ENCODE data around the gene ZNF827.

The ZNF827 gene

DNA sequence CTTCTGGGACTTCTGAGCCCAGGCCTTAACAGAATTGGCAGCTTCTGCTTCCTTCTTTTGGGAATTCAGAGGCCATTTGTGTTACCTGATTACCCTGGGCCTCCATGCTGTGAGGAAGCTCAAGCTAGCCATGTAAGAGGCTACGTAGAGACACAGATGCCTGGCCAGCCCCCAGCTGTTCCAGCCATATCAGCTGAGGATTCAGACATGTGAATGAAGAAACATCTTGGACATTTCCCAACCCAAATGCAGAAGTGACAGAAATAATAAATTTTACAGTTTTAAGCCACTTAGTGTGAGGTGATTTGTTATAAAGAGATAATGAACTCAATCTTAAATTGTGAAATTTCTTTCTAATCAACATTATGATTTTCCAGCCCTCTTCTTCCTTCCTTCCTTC is 18.7 kb upstream of the ZNF827 start:
- Histone ChIP-seq H3K36me3 (ENCODE audit: insufficient read depth, insufficient read length, low read length) (no peaks in the 10 kb centered on the region), H3K4me3 (ENCODE audit: insufficient read length, low read depth) (no peak overlapping the region), H3K9ac (ENCODE audit: insufficient read length, low read depth) (no peak overlapping the region), H3K4me1 (ENCODE audit: insufficient read depth, insufficient read length) (no peaks in the 10 kb centered on the region), H3K27me3 (ENCODE audit: insufficient read depth, insufficient read length) (no peaks in the 10 kb centered on the region), H3K9me3 (ENCODE audit: insufficient read depth, low read length) (no peaks in the 10 kb centered on the region)
- TF ChIP-seq SUZ12 (IDR thresholded peaks at IDR 0.05; ENCODE audit: extremely low read depth, insufficient read depth, insufficient read length) (no peak), YY1 (IDR thresholded peaks at IDR 0.05; ENCODE audit: insufficient read depth, insufficient read length) (no peak), ZNF274 (IDR thresholded peaks at IDR 0.05; ENCODE audit: low read depth, low read length) (no peak)
- DNase-seq (ENCODE audit: low read depth, low spot score), result no peak

DNA sequence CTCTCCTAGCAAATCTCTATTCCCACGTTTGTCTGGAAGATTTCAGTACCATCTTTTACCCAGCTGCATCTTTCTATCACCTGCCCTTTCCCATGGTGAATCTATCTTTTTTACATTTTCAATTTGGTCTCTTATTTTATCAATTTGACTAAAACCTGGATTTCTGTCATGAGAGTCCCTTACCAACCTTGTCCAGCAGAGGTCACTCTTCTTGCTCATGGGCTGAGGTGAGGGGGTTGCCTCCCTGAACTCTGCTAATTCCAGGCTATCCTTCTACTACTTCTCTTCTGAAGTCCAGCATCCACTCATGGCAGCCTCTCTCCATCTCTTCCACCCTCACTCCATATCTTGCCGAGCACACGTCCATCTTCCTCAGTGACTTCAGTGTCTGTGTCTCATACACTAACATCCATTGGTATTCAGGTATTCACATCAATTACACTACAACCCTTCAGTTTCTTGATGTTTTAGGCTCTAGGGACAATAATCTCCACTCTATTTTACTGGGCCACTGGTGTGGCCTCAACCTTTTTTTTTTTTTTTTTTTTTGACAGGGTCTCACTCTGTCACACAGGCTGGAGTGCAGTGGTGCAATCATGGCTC is 17.8 kb upstream of the ZNF827 start:
- no peaks in the 10 kb centered on the region for H3K27me3 ChIP-seq (ENCODE audit: insufficient read depth, insufficient read length)
- H3K4me1 ChIP-seq (ENCODE audit: insufficient read depth, insufficient read length), result no peaks in the 10 kb centered on the region
- no peaks in the 10 kb centered on the region for H3K9me3 ChIP-seq (ENCODE audit: insufficient read depth, low read length)
- no peak for TF ChIP-seq YY1 (IDR thresholded peaks at IDR 0.05; ENCODE audit: insufficient read depth, insufficient read length)
- TF ChIP-seq ZNF274 (IDR thresholded peaks at IDR 0.05; ENCODE audit: low read depth, low read length), result no peak
- no peak for TF ChIP-seq SUZ12 (IDR thresholded peaks at IDR 0.05; ENCODE audit: extremely low read depth, insufficient read depth, insufficient read length)
- H3K4me3 ChIP-seq (ENCODE audit: insufficient read length, low read depth), result no peak overlapping the region
- H3K9ac ChIP-seq (ENCODE audit: insufficient read length, low read depth), result no peak overlapping the region
- H3K36me3 ChIP-seq (ENCODE audit: insufficient read depth, insufficient read length, low read length), result no peaks in the 10 kb centered on the region
- DNase-seq (ENCODE audit: low read depth, low spot score), result peak; percentile 40

DNA sequence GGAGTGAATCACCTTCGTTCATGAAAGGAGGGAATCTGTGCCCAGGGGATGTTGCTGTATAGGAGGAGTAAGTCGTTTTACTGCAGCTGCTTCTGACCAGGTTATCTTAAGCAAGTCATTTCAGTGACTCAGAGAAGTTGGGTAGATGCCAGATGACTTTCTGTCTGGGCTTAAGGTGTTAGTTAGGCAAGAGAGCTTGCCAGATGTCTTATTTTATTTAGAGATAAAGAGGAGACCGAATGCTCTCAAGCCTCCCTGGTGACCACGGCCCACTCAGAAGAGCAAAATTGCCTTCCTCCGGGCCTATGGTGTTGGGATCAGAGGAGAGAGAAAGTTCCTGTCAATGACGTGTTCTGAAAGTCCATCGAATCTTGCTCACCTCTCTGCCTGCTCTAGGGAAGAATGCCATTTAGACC is 16.3 kb upstream of the ZNF827 start:
- no peaks in the 10 kb centered on the region for H3K4me1 ChIP-seq (ENCODE audit: insufficient read depth, insufficient read length)
- TF ChIP-seq ZNF274 (IDR thresholded peaks at IDR 0.05; ENCODE audit: low read depth, low read length) (no peak), SUZ12 (IDR thresholded peaks at IDR 0.05; ENCODE audit: extremely low read depth, insufficient read depth, insufficient read length) (no peak), YY1 (IDR thresholded peaks at IDR 0.05; ENCODE audit: insufficient read depth, insufficient read length) (no peak)
- DNase-seq (ENCODE audit: low read depth, low spot score), result no peak
- no peaks in the 10 kb centered on the region for H3K36me3 ChIP-seq (ENCODE audit: insufficient read depth, insufficient read length, low read length)
- H3K4me3 ChIP-seq (ENCODE audit: insufficient read length, low read depth), result no peak overlapping the region
- H3K9me3 ChIP-seq (ENCODE audit: insufficient read depth, low read length), result no peaks in the 10 kb centered on the region
- no peaks in the 10 kb centered on the region for H3K27me3 ChIP-seq (ENCODE audit: insufficient read depth, insufficient read length)
- no peak overlapping the region for H3K9ac ChIP-seq (ENCODE audit: insufficient read length, low read depth)

- Histone ChIP-seq H3K36me3 (ENCODE audit: insufficient read depth, insufficient read length, low read length) (no peaks in the 10 kb centered on the region), H3K4me1 (ENCODE audit: insufficient read depth, insufficient read length) (no peaks in the 10 kb centered on the region), H3K4me3 (ENCODE audit: insufficient read length, low read depth) (no peak overlapping the region), H3K27me3 (ENCODE audit: insufficient read depth, insufficient read length) (no peaks in the 10 kb centered on the region), H3K9ac (ENCODE audit: insufficient read length, low read depth) (no peak overlapping the region), H3K9me3 (ENCODE audit: insufficient read depth, low read length) (no peaks in the 10 kb centered on the region)
- TF ChIP-seq ZNF274 (IDR thresholded peaks at IDR 0.05; ENCODE audit: low read depth, low read length) (no peak), SUZ12 (IDR thresholded peaks at IDR 0.05; ENCODE audit: extremely low read depth, insufficient read depth, insufficient read length) (no peak), YY1 (IDR thresholded peaks at IDR 0.05; ENCODE audit: insufficient read depth, insufficient read length) (no peak)
- no peak for DNase-seq (ENCODE audit: low read depth, low spot score)
Measured at GRCh38 chr4:145951931-145952330, 13.3 kb upstream of the ZNF827 start.

GRCh38 chr4:145945431-145946155 is 7.0 kb upstream of the ZNF827 start:
- no peaks in the 10 kb centered on the region for H3K27me3 ChIP-seq (ENCODE audit: insufficient read depth, insufficient read length)
- no peaks in the 10 kb centered on the region for H3K9me3 ChIP-seq (ENCODE audit: insufficient read depth, low read length)
- TF ChIP-seq YY1 (IDR thresholded peaks at IDR 0.05; ENCODE audit: insufficient read depth, insufficient read length) (no peak), ZNF274 (IDR thresholded peaks at IDR 0.05; ENCODE audit: low read depth, low read length) (no peak)
- no peak overlapping the region for H3K4me3 ChIP-seq (ENCODE audit: insufficient read length, low read depth)
- DNase-seq (ENCODE audit: low read depth, low spot score), result no peak
- H3K9ac ChIP-seq (ENCODE audit: insufficient read length, low read depth), result no peak overlapping the region
- H3K4me1 ChIP-seq (ENCODE audit: insufficient read depth, insufficient read length), result no peaks in the 10 kb centered on the region
- H3K36me3 ChIP-seq (ENCODE audit: insufficient read depth, insufficient read length, low read length), result no peaks in the 10 kb centered on the region

DNA sequence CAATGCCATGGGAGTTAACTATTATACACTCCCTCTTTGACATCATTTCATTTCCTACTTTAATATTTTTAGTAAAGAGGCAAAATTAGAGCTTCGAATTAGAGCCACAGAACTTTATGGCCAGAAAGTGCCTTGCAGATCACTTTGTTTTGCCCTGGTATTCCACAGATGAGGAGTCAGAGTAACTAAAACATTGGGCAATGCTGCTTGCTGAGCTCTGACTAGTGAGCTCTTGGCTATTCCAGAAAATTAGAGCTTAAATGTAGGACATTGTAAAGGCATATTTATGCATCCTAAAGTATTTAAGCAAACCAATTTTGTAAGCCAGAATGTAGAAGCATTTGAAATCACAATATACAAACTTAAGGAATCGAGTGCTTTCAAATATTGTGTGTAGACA is 6.3 kb upstream of the ZNF827 start:
- no peaks in the 10 kb centered on the region for H3K36me3 ChIP-seq (ENCODE audit: insufficient read depth, insufficient read length, low read length)
- H3K9ac ChIP-seq (ENCODE audit: insufficient read length, low read depth), result no peak overlapping the region
- no peak for DNase-seq (ENCODE audit: low read depth, low spot score)
- H3K4me3 ChIP-seq (ENCODE audit: insufficient read length, low read depth), result no peak overlapping the region
- no peaks in the 10 kb centered on the region for H3K27me3 ChIP-seq (ENCODE audit: insufficient read depth, insufficient read length)
- H3K9me3 ChIP-seq (ENCODE audit: insufficient read depth, low read length), result no peaks in the 10 kb centered on the region
- TF ChIP-seq ZNF274 (IDR thresholded peaks at IDR 0.05; ENCODE audit: low read depth, low read length) (no peak), YY1 (IDR thresholded peaks at IDR 0.05; ENCODE audit: insufficient read depth, insufficient read length) (no peak), SUZ12 (IDR thresholded peaks at IDR 0.05; ENCODE audit: extremely low read depth, insufficient read depth, insufficient read length) (no peak)
- H3K4me1 ChIP-seq (ENCODE audit: insufficient read depth, insufficient read length), result no peaks in the 10 kb centered on the region

- no peak overlapping the region for H3K4me3 ChIP-seq (ENCODE audit: insufficient read length, low read depth)
- no peaks in the 10 kb centered on the region for H3K36me3 ChIP-seq (ENCODE audit: insufficient read depth, insufficient read length, low read length)
- no peaks in the 10 kb centered on the region for H3K27me3 ChIP-seq (ENCODE audit: insufficient read depth, insufficient read length)
- TF ChIP-seq SUZ12 (IDR thresholded peaks at IDR 0.05; ENCODE audit: extremely low read depth, insufficient read depth, insufficient read length) (no peak), YY1 (IDR thresholded peaks at IDR 0.05; ENCODE audit: insufficient read depth, insufficient read length) (no peak), ZNF274 (IDR thresholded peaks at IDR 0.05; ENCODE audit: low read depth, low read length) (no peak)
- DNase-seq (ENCODE audit: low read depth, low spot score), result no peak
- no peaks in the 10 kb centered on the region for H3K9me3 ChIP-seq (ENCODE audit: insufficient read depth, low read length)
- H3K9ac ChIP-seq (ENCODE audit: insufficient read length, low read depth), result no peak overlapping the region
- no peaks in the 10 kb centered on the region for H3K4me1 ChIP-seq (ENCODE audit: insufficient read depth, insufficient read length)
Measured at GRCh38 chr4:145939856-145940255, 1.2 kb upstream of the ZNF827 start.

All from NT2/D1 (cell line).